GM18519 (cell line): ENCODE data around the gene FURIN.
"Not testable (repeated sequence)": the region's sequence is repeated elsewhere in the genome, so short reads cannot be mapped to it uniquely, and the experiment has no call there.

Experiments used
- ATAC-seq: cut with Tn5 transposase; IDR thresholded peaks from one replicate; pipeline ENCODE4 v1.9.1; 2021; ENCODE audit warnings: mild to moderate bottlenecking, moderate library complexity; ENCODE audit not compliant: unreplicated experiment, low FRiP score

FURIN gene

GRCh38 chr15:90895571-90896117 lies 27.3 kb downstream of the FURIN start:
- no peak for ATAC-seq

- peak; percentile 66 for ATAC-seq
These were observed 28.8 kb downstream of the FURIN start for GRCh38 chr15:90897131-90897655.

- no peak for ATAC-seq
These were observed 33.0 kb downstream of the FURIN start for GRCh38 chr15:90901175-90902039.

- ATAC-seq, result peak; percentile 50
These were observed 33.9 kb downstream of the FURIN start for GRCh38 chr15:90902040-90902839.

- peak; percentile 39 for ATAC-seq
These were observed 34.7 kb downstream of the FURIN start, which contains the start of gene MAN2A2 for GRCh38 chr15:90902840-90903732. MAN2A2 (plus strand) TSS chr15:90903302; CDS start chr15:90904208, 906 bp downstream.

GRCh38 chr15:90903733-90904536 lies 35.5 kb downstream of the FURIN start:
- ATAC-seq, result no peak

- ATAC-seq, result no peak
These were observed 36.4 kb downstream of the FURIN start for GRCh38 chr15:90904746-90905145.

GRCh38 chr15:90905306-90906180 lies 37.2 kb downstream of the FURIN start:
- ATAC-seq, result no peak

GRCh38 chr15:90906181-90906849 lies 37.9 kb downstream of the FURIN start:
- ATAC-seq, result no peak

- no peak for ATAC-seq
These were observed 38.8 kb downstream of the FURIN start for GRCh38 chr15:90907051-90907660.

GRCh38 chr15:90907838-90908507 lies 39.6 kb downstream of the FURIN start:
- ATAC-seq, result no peak

- ATAC-seq, result not testable (repeated sequence)
These were observed 41.1 kb downstream of the FURIN start for GRCh38 chr15:90909449-90909848.

GRCh38 chr15:90909976-90910375 lies 41.6 kb downstream of the FURIN start:
- ATAC-seq, result no peak

GRCh38 chr15:90910441-90911301 lies 42.3 kb downstream of the FURIN start:
- ATAC-seq, result no peak

GRCh38 chr15:90911302-90911623 lies 42.9 kb downstream of the FURIN start:
- ATAC-seq, result no peak
